Body of pancreas (tissue), 4 donors: ENCODE data around the gene CSF2RB.

Source experiments
- CTCF ChIP-seq, 7 experiments: fragments of 450-650 bp in 4 of 7; fragments of 200-600 bp in 3 of 7; sonication (generic) in 3 of 7; IDR thresholded peaks; one replicate each; pipeline ENCODE4 v1.5.1; 2016 to 2019; ENCODE audit warnings: antibody characterized with exemption in 7 of 7
- POLR2A ChIP-seq, 3 donors: fragments of 450-650 bp; IDR thresholded peaks; one replicate each; pipeline ENCODE4 v1.6.1; 2016; ENCODE audit warnings: antibody characterized with exemption in 3 of 3, mild to moderate bottlenecking in 2 of 3

GRCh38 chr22:36875741-36876140, 37.7 kb upstream of the CSF2RB start:
- TF ChIP-seq CTCF (IDR thresholded peaks at IDR 0.05) (no peak), POLR2A (IDR thresholded peaks at IDR 0.05) (no peak)
